HT1080 (cell line): ENCODE measurements around the gene TNFAIP8. TPM values are rescaled to one million over a fixed set of nuclear protein-coding genes. Genes with fewer than 3 reads are reported as not detected.

Experiments
- small RNA-seq: library from RNA; depleted of rRNA; stranded (forward); fragments of <200 nt; gene quantifications from one replicate; pipeline ENCODE3, GENCODE V24; 2014
- total RNA-seq: library from RNA; depleted of rRNA; stranded (reverse); fragments of >200 nt; shearing (Covaris generic); gene quantifications from 2 replicates; pipeline ENCODE4 v1.2.3, GENCODE V29; 2014; rRNA removed

TNFAIP8 gene
- total RNA-seq, 1 experiment from 2014 or later: 26.7 TPM

Small RNAs within 50 kb of the gene (small RNA-seq; reads per million reads assigned to genes)
- not detected for gene RN7SL174P
- not detected for gene RNA5SP190

Other genes starting within 250 kb of the TNFAIP8 start
- 62.6 and 90.6 TPM in 2 replicates for gene HSD17B4, start 96.5 kb downstream of the TNFAIP8 start, total RNA-seq